Mesenchymal stem cell (in vitro differentiated cells and primary cell): ENCODE data around the gene PIEZO1.

ENCODE experiments used
- DNase-seq: peaks from one replicate; pipeline ENCODE4 v3.0.0-alpha.2; 2013
- H2AFZ ChIP-seq: one replicate; pipeline ENCODE4 v1.6.1; 2013; ENCODE audit warnings: low read depth, mild to moderate bottlenecking, control low read depth, inconsistent platforms, low read length, moderate library complexity
- H2AK5ac ChIP-seq: 2 replicates; pipeline ENCODE4 v1.6.1; 2013; ENCODE audit warnings: low read length, moderate library complexity, mild to moderate bottlenecking, inconsistent platforms; ENCODE audit not compliant: severe bottlenecking
- H2BK120ac ChIP-seq: one replicate; pipeline ENCODE4 v1.6.1; 2013; ENCODE audit warnings: low read depth, mild to moderate bottlenecking, inconsistent platforms, low read length, moderate library complexity
- H2BK12ac ChIP-seq, 2 experiments: one replicate each; pipeline ENCODE4 v1.6.1; 2013; ENCODE audit warnings: inconsistent platforms in 2 of 2, low read length in 2 of 2, mild to moderate bottlenecking in 2 of 2, moderate library complexity in 2 of 2, control low read depth in 1 of 2
- H2BK15ac ChIP-seq: one replicate; pipeline ENCODE4 v1.6.1; 2013; ENCODE audit warnings: mild to moderate bottlenecking, low read depth, inconsistent platforms; ENCODE audit not compliant: poor library complexity, severe bottlenecking
- H2BK5ac ChIP-seq: 2 replicates; pipeline ENCODE4 v1.6.1; 2013; ENCODE audit warnings: low read depth, mild to moderate bottlenecking, low read length, control low read depth, inconsistent platforms; ENCODE audit not compliant: poor library complexity, severe bottlenecking
- H3K14ac ChIP-seq, 2 experiments: one replicate each; pipeline ENCODE4 v1.6.1; 2013; ENCODE audit warnings: inconsistent platforms in 2 of 2, low read length in 2 of 2, control low read depth in 1 of 2, mild to moderate bottlenecking in 1 of 2, moderate library complexity in 1 of 2
- H3K18ac ChIP-seq, 2 experiments: one replicate each; pipeline ENCODE4 v1.6.1; 2013; ENCODE audit warnings: inconsistent platforms in 2 of 2, low read length in 2 of 2, control low read depth in 1 of 2, low read depth in 1 of 2, mild to moderate bottlenecking in 1 of 2
- H3K23ac ChIP-seq, 2 experiments: one replicate each; pipeline ENCODE4 v1.6.1; 2013; ENCODE audit warnings: inconsistent platforms in 2 of 2, low read length in 2 of 2, mild to moderate bottlenecking in 2 of 2, moderate library complexity in 2 of 2, control low read depth in 1 of 2
- H3K27ac ChIP-seq: 2 replicates; pipeline ENCODE4 v1.5.1; 2013; ENCODE audit warnings: mild to moderate bottlenecking, moderate library complexity, low read length, control low read depth, inconsistent platforms; ENCODE audit not compliant: poor library complexity, severe bottlenecking
- H3K27me3 ChIP-seq, 2 experiments: 2 replicates each; pipeline versions ENCODE4 v1.6.1 to v1.7.0; 2013; ENCODE audit warnings: low read length in 2 of 2, mild to moderate bottlenecking in 2 of 2, moderate library complexity in 2 of 2, control low read depth in 1 of 2, inconsistent platforms in 1 of 2; ENCODE audit not compliant: control insufficient read depth in 1 of 2, insufficient read depth in 1 of 2
- H3K36me3 ChIP-seq, 2 experiments: 2 replicates each; pipeline versions ENCODE4 v1.6.1 to v1.7.0; 2013; ENCODE audit warnings: low read length in 2 of 2, control low read depth in 1 of 2, inconsistent platforms in 1 of 2, low read depth in 1 of 2, mild to moderate bottlenecking in 1 of 2; ENCODE audit not compliant: insufficient read depth in 2 of 2, control insufficient read depth in 1 of 2
- H3K4ac ChIP-seq, 2 experiments: one replicate each; pipeline ENCODE4 v1.6.1; 2013; ENCODE audit warnings: inconsistent platforms in 2 of 2, low read length in 2 of 2, mild to moderate bottlenecking in 2 of 2, moderate library complexity in 2 of 2, control low read depth in 1 of 2, low read depth in 1 of 2
- H3K4me1 ChIP-seq: 2 replicates; pipeline ENCODE4 v1.6.1; 2013; ENCODE audit warnings: low read depth, low read length, control low read depth; ENCODE audit not compliant: control insufficient read depth, insufficient read depth
- H3K4me2 ChIP-seq: 2 replicates; pipeline ENCODE4 v1.6.1; 2013; ENCODE audit warnings: low read length, mild to moderate bottlenecking, inconsistent platforms; ENCODE audit not compliant: poor library complexity, severe bottlenecking
- H3K4me3 ChIP-seq, 2 experiments: 2 replicates each; pipeline versions ENCODE4 v1.5.1 to v1.7.0; 2013; ENCODE audit warnings: low read length in 2 of 2, mild to moderate bottlenecking in 2 of 2, control low read depth in 1 of 2, low read depth in 1 of 2; ENCODE audit not compliant: insufficient read depth in 1 of 2
- H3K79me1 ChIP-seq: replicated peaks from 2 replicates; pipeline ENCODE4 v1.6.1; 2013; ENCODE audit warnings: mild to moderate bottlenecking, control low read depth, low read length, inconsistent platforms; ENCODE audit not compliant: poor library complexity, severe bottlenecking
- H3K9ac ChIP-seq: 2 replicates; pipeline ENCODE4 v1.7.0; 2013; ENCODE audit warnings: mild to moderate bottlenecking, low read length, moderate library complexity
- H3K9me3 ChIP-seq: 2 replicates; pipeline ENCODE4 v1.7.0; 2013; ENCODE audit warnings: mild to moderate bottlenecking, low read length; ENCODE audit not compliant: control insufficient read depth
- H4K8ac ChIP-seq: one replicate; pipeline ENCODE4 v1.6.1; 2013; ENCODE audit warnings: inconsistent platforms, mild to moderate bottlenecking, low read length, moderate library complexity
- H4K91ac ChIP-seq: one replicate; pipeline ENCODE4 v1.6.1; 2013; ENCODE audit warnings: mild to moderate bottlenecking, low read length, inconsistent platforms
- WGBS: methylation state at CpG from one replicate; pipeline ENCODE4 v1.1.7; 2013; ENCODE audit warnings: mixed read lengths; 5-methylcytosine and 5-hydroxymethylcytosine counted together

Gene PIEZO1

DNA sequence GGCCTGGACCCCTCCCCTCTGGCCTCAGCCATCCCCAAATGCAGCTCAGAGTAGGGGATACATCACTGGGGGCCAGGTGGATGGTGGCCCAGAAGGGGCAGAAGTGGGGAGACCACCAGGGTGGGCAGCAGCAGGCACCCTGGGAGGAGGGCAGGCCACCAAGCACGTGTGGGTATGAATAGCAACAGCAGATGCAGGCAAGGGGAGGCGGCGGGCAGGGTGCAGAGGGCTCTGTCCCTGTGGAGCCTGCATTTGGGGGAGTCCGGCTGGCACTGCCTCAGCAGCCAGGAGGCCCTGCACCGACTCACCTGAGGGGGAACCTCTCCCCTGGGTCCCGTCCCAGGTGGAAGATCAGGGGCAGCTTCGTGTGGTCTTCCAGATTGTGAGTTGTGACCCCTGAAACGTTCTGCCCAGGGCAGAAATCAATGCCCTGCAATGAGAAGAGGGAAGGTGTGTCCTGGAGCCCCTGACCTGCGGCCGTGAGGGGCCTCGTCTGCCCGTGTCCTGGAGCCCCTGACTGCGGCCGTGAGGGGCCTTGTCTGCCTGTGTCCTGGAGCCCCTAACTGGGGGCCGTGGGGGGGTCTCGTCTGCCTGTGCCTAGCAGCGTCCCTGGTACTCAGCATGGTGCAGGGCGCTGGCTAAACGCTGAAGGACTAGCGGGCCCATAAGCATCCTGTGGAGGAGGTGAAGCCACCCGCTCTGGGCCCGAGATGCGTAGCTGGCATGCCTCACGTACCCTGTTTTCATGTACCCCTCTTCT lies 37.4 kb upstream of the PIEZO1 start:
- H2AFZ ChIP-seq, result no peak overlapping the region
- WGBS, result 93% methylated on average over 23 of the region's 24 CpGs
- H3K27ac ChIP-seq, result no peak overlapping the region
- peaks cover 3% of the 10 kb centered on the region for H3K4me1 ChIP-seq
- DNase-seq, result no peak
- H3K4ac ChIP-seq, result no peak overlapping the region
- H3K4me2 ChIP-seq, result no peak overlapping the region
- peaks cover 24 to 74% of the 10 kb centered on the region in 2 experiments for H3K36me3 ChIP-seq
- H3K27me3 ChIP-seq, result no peaks in the 10 kb centered on the region
- no peak overlapping the region for H3K18ac ChIP-seq
- no peaks in the 10 kb centered on the region for H3K9me3 ChIP-seq
- no peak overlapping the region for H4K91ac ChIP-seq
- no peak overlapping the region for H2BK12ac ChIP-seq
- no peak overlapping the region for H4K8ac ChIP-seq
- no peak overlapping the region for H2BK15ac ChIP-seq
- no peak overlapping the region for H2BK120ac ChIP-seq
- no peak overlapping the region for H2AK5ac ChIP-seq
- H3K14ac ChIP-seq, result no peak overlapping the region
- no peak overlapping the region for H3K4me3 ChIP-seq
- H3K23ac ChIP-seq, result no peak overlapping the region
- H3K9ac ChIP-seq, result no peak overlapping the region
- H3K79me1 ChIP-seq, result no peaks in the 10 kb centered on the region
- H2BK5ac ChIP-seq, result no peak overlapping the region

DNA sequence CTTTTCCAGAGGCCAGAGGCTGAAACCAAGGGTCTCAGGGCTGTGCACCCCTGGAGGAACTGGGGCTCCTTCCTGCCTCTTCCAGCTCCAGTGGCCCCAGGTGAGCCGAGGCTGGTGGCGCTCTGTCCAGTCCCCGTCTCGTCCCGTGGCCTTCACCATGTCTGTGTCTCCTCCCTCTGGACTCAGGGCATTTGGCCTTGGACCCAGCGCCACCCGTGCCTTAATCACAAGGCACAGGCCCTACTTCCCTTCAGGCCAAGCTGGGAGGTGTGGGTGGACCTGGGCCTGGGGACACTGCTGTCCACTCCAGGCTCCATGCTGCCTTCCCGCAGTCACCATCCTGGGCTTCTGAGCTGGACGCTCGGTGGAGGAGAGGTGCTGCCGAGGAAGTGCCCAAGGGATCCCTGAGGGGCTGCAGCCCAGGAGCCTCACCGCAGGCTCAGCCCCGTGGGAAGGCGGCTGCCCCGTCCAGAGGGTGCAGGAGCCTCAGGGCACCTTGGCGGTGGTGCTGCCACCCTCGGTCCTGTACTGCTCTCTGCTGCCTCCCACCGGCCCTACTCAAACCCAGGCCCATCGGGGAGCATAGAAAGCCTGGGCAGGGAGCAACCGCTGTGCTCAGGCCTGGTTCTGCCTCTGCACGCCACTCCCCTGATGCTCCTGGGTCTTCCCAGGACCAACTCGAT lies 36.3 kb upstream of the PIEZO1 start:
- Histone ChIP-seq H3K4me3 (no peak overlapping the region), H2BK15ac (no peak overlapping the region), H2AFZ (no peak overlapping the region), H3K14ac (no peak overlapping the region), H2BK120ac (no peak overlapping the region), H2AK5ac (no peak overlapping the region), H3K4ac (no peak overlapping the region), H2BK12ac (no peak overlapping the region), H3K36me3 (peaks cover 24 to 63% of the 10 kb centered on the region in 2 experiments), H3K27me3 (no peaks in the 10 kb centered on the region), H3K9me3 (no peaks in the 10 kb centered on the region), H4K91ac (no peak overlapping the region), H4K8ac (no peak overlapping the region), H3K79me1 (no peaks in the 10 kb centered on the region), H3K27ac (no peak overlapping the region), H3K4me1 (peaks cover 3% of the 10 kb centered on the region), H3K23ac (no peak overlapping the region), H3K18ac (no peak overlapping the region), H3K9ac (no peak overlapping the region), H3K4me2 (no peak overlapping the region), H2BK5ac (no peak overlapping the region)
- WGBS, result 93% methylated on average over 22 of the region's 22 CpGs
- no peak for DNase-seq

DNA sequence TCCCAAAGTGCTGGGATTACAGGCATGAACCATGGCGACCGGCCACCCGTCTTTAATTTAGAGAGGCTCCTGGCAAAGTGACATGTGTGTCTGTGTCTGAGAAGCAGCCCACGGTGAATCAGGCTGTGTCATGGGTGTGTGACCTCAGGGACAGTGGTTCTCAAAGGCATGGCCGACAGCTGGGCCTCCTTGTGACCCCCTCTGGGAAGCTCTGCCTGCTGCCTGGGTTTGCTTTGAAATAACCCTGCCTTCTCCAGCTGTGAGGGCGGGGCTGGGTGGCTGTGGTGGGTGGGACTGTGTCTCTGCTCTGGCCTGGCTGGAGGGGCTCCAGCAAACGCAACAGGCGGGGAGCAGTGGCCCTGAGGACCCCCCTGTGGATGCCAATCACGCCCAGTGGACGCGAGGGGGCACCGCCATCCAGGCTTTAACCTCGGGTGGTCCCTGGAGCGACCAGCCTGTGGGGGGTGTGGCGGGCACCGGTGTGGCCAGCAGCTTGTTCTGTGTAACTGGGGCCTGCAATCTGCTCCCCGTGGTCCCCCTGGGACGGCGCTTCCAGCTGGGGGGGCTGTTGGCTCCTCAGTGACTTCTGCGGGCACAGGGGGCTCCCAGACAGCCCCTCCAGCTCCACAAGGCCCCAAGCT lies 35.5 kb upstream of the PIEZO1 start:
- H2BK15ac ChIP-seq, result no peak overlapping the region
- no peak for DNase-seq
- no peak overlapping the region for H3K14ac ChIP-seq

DNA sequence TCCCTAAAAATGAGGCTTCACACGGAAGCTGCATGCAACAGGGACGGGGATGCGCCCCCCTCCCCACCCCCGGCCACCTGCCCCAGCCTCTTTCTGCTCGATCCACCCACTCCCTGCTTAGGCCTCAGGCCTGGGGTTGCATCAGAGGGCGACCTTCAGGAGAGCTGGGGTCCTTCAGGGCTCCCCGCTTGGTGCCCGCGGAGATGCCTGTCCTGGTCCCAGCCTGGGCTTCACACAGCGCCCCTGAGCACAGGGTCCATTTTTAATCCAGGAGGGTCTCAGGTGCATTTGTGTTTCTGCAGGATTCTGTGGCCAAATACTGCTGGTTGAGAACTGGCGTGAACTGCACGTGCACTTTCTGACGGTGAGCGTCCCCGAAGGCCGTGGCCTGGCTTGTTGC lies 34.1 kb upstream of the PIEZO1 start:
- H3K36me3 ChIP-seq, result peaks cover 17 to 43% of the 10 kb centered on the region in 2 experiments
- H3K9me3 ChIP-seq, result no peaks in the 10 kb centered on the region
- DNase-seq, result no peak
- no peak overlapping the region for H3K14ac ChIP-seq
- H4K91ac ChIP-seq, result no peak overlapping the region
- no peaks in the 10 kb centered on the region for H3K79me1 ChIP-seq
- no peak overlapping the region for H2BK12ac ChIP-seq
- H3K4ac ChIP-seq, result no peak overlapping the region
- H3K4me3 ChIP-seq, result no peak overlapping the region
- H2BK5ac ChIP-seq, result no peak overlapping the region
- no peak overlapping the region for H2BK120ac ChIP-seq
- H3K4me2 ChIP-seq, result no peak overlapping the region
- peaks cover 5% of the 10 kb centered on the region for H3K4me1 ChIP-seq
- no peak overlapping the region for H3K18ac ChIP-seq
- 85% methylated on average over 15 of the region's 16 CpGs for WGBS
- no peak overlapping the region for H3K23ac ChIP-seq
- no peak overlapping the region for H3K27ac ChIP-seq
- H2BK15ac ChIP-seq, result no peak overlapping the region
- H2AFZ ChIP-seq, result no peak overlapping the region
- no peak overlapping the region for H4K8ac ChIP-seq
- H2AK5ac ChIP-seq, result no peak overlapping the region
- no peaks in the 10 kb centered on the region for H3K27me3 ChIP-seq
- no peak overlapping the region for H3K9ac ChIP-seq

More for the DNA sequence above, 35.5 kb upstream of the PIEZO1 start:
- H3K27me3 ChIP-seq, result no peaks in the 10 kb centered on the region
- H4K8ac ChIP-seq, result no peak overlapping the region
- H3K4ac ChIP-seq, result no peak overlapping the region
- H3K27ac ChIP-seq, result no peak overlapping the region
- peaks cover 24 to 55% of the 10 kb centered on the region in 2 experiments for H3K36me3 ChIP-seq
- H4K91ac ChIP-seq, result no peak overlapping the region
- no peak overlapping the region for H3K23ac ChIP-seq
- H2AFZ ChIP-seq, result no peak overlapping the region
- no peaks in the 10 kb centered on the region for H3K79me1 ChIP-seq
- WGBS, result 91% methylated on average over 20 of the region's 20 CpGs
- H2AK5ac ChIP-seq, result no peak overlapping the region
- no peak overlapping the region for H2BK12ac ChIP-seq
- no peak overlapping the region for H2BK120ac ChIP-seq
- no peak overlapping the region for H3K18ac ChIP-seq
- H3K4me1 ChIP-seq, result peaks cover 5% of the 10 kb centered on the region
- H3K9ac ChIP-seq, result no peak overlapping the region
- H3K9me3 ChIP-seq, result no peaks in the 10 kb centered on the region
- H3K4me2 ChIP-seq, result no peak overlapping the region
- no peak overlapping the region for H2BK5ac ChIP-seq
- H3K4me3 ChIP-seq, result no peak overlapping the region
